Glomerular visceral epithelial cell (primary cell): ENCODE results near the gene FAM174C.

Experiments
- DNase-seq: peaks from one replicate; pipeline ENCODE4 v3.0.0-alpha.2; 2016; ENCODE audit errors: extremely low spot score

FAM174C gene

DNA sequence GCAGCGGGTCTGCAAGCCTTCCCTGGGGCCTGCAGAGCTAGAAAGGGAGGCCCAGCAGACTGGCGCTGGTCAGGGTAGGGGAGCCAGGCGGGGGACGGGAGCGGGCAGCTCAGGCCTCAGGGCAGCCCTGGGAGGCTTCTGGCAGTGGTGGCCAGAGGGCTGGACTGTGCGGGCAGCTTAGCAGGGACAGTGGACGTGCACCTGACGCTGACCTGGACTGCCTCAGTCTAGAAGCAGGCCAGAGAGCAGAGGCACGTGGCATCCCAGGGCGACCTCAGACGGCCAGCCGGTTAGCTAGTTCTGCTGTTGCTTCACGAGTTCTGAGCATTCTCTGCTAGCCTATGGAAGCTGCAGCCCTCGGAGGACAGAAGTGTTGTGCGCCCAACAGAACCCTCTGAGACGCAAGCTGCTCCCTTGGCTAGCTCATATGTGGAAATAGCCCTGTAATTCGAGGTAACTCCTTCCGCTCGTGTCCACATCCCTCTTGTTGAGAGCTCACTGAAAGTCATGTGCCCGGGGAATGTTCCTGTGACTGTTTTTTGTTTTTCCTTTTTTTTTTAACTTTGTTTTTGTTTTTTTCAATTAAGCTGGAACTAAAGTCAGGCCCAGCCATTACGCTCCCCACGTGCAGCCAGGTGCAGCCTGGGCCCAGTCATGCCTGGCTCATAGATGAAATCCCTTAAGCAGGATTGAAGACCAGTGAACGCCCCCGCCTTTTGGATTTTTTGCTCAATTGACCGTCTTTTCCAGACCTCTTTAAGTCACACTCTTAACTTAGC, 1.9 kb upstream of the FAM174C start:
- DNase-seq: no peak

DNA sequence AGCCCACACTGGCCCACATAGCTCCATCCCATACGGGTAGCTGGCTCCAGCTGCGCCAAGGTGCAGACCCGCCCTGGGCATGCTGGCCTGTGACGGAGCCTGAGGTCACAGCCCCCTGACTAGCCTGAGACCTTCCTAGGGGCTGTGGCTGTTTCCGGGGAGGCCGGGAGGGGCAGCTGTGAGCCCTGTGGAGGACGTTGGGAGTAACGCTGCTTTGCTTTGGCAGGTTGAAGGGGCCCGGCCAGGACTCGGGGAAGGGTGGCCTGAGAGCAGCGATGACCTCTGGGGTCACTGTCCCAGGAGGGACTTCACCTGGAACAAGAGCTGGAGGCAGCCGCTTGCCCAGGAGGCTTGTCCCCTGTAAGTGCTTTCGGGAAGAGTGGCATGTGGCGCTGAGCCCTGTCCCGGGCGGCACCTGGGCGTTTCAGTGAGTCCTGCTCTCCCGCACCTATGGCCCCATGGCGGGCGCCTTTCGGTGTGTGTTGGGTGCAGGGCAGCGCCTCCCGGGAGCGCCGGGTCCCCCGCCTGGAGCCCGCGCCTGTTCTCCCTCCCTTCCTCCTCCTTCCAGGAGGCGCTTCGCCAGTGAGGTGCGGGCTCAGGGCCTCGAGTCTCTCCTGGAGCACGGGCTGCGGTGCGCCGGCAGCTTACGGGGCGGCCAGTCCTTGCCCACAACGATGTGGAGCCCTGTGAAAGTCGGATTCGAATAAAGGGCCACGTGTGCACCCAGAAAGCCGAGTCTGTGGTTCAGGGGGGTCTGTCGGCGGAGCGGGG, 1.1 kb upstream of the FAM174C start:
- DNase-seq: no peak

DNA sequence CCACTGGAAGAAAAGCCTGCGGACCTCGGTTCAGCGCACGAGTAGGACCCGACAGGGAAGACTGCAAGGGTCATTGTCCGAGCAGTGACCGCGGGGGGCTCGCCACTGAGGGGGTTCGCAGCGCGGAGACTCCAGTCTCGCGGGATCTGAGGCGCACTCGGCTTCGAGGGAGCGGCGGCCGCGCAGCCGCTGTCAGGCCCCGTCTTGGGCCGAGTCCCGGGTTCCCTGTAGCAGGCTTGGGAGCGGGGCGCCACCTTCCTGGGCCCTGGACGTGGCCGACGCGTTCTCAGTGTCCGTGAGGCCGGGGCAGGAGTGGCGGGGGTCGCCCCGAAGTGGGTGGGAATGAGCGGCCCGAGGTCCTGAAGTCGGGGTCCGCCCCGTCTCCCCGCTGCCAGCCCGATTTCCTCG, 474 bp upstream of the FAM174C start:
- no peak for DNase-seq

DNA sequence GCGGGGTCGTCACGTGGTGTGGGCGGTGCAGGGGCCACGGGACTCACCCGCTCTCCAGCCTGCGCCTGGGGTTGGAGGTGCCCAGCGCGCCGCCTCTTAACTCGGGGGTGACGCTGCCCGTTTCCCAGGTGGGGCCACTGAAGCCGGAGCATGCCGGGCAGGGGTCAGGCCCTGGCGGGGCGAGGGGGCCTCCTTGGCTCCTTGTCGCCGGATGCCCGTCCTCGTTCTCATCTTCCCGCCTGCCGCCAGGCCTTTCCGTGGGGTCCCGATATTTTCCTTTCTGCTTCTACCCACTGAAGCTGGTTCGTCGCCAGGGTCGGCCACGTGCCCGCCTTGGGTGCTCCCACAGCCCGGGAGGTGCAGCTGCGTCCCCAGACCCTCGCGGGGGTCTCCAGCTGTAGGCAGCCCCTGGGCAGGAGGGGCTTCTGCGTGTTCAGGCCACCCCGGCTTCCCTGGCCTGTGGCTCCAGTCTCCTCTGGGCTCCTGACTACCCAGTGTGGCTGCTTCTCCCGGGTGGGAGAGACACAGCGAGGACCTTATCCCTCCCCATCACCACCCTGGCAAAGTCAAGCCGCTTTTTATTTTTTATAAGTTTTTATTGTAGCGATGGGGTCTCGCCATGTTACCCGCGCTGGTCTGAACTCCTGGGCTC, 772 bp downstream of the FAM174C start:
- no peak for DNase-seq

DNA sequence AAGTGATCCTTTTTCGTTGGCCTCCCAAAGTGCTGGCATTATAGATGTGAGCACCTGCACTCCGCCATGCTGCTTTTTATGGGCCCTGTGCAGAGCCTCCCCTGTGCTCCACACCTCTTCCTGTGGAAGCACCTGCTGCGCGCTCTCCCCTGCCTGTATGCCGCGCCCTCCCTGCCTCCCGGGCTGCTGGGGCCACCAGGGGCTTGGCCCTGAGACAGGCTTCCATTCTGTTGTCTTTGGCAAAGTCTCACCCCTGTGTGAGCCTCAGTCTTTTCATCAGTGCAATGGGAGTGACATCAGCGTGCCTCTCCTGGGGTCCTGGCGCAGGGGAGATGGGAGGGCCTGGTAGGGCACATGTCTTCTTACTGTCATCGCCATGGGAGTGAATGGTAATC, 1.3 kb downstream of the FAM174C start:
- DNase-seq: no peak

DNA sequence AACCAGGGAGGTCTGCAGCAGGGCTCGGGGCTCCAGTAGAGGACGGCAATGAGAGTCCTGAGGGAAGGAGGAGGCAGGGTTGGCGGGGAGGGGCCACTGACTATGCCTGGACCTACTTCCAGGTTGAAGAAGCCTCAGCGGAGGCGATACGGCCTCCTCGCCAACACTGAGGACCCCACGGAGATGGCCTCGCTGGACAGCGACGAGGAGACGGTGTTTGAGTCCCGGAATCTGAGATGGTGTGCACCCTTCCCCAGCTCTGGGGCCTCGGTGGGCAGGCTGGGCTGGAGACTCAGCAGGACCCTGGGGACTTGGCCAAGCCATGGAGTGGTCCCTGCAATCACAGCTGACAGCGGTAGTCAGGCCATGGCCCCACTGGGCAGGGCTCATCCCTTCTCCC, 1.7 kb downstream of the FAM174C start:
- no peak for DNase-seq

DNA sequence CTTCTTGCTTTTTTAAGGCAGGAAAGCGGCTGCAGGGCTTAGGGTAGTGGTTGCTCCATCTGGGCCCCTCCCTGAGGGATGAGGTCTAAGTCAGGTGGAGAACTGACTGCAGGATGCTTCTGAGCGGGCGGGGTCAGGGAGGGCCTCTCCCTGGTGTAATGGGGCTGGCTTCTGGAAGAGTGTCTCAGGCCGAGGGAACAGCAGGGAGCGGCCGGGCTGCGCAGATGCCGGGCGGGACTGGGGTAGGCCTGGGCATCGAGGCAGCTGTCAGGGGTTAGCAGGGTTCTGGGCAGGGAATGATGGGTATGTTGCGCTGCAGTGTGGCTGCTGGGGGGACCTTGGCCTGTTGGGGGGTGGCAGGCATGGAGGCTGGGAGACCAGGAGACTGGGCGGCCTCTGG, 2.7 kb downstream of the FAM174C start:
- DNase-seq: no peak

DNA sequence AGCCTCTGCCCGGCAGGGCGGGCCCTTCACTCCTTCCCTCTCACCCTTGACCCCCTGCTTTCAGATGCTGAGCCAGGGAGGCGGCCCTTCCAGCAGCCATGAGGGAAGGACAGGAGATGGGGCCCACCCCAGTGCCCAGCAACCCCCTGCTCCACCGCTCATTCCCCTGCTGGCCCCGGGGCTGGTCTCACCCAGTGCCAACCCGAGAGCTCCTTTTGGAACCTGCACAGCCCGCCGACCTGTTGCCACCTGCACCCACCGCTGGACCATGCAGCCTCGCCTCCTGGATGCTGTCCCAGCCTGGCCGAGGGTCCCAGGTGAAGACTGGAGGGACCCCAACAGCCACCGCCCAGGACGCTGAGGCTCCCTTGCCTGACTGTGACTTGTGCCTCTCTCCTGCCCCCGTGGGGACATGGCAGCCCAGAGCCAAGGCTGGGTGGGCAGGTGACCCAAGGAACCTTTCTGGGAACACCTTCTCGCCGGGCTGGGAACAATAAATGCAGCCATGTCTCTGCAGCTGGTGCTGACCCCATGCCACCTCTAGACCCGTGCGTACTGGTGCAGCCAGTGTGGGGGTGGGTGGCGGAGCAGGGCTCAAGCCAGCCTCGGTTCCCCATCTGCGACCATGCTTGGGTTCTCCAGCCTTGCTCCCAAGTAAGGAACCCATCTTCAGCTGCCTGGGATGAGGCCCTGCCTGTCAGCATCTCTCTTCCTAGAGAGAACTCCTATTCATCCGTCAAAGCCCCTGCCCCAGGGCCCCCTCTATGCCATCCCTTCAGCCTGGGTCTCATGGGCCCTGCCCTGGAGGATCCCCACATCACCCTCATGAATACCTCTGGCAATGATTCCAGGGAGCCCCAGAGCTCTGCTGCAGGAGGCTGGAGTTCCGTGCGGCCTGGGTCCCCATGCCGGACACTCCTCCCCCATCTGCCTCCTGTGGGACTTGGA, 3.7 kb downstream of the FAM174C start:
- DNase-seq: no peak

DNA sequence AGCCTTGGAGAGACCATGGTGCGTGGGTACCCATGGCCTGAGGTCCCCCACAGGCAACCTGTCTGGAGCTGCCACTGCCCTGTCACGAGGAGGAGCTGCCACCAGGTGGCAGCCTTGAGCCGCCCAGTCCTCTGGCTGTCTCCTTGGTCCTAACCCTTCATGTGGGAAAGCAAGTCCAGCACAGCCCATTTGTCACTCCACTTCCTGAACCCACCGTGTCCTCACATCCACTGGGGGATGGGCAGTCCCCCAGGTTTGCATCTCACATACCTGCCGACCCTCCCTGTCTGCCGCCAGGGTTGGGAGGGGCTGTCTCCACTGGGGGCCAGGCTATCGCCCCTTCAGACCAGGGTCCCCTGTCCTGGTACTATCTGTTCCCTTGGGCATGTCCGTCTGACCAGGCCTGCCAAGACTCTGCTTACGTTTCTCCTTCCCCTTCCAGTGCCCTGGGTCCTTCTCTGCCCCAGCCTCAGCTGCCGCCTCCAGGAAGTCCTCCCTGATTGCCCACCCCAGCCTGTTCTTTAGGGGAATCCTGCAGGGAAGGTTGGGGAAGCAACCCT, 4.5 kb downstream of the FAM174C start:
- DNase-seq: peak; percentile 89

DNA sequence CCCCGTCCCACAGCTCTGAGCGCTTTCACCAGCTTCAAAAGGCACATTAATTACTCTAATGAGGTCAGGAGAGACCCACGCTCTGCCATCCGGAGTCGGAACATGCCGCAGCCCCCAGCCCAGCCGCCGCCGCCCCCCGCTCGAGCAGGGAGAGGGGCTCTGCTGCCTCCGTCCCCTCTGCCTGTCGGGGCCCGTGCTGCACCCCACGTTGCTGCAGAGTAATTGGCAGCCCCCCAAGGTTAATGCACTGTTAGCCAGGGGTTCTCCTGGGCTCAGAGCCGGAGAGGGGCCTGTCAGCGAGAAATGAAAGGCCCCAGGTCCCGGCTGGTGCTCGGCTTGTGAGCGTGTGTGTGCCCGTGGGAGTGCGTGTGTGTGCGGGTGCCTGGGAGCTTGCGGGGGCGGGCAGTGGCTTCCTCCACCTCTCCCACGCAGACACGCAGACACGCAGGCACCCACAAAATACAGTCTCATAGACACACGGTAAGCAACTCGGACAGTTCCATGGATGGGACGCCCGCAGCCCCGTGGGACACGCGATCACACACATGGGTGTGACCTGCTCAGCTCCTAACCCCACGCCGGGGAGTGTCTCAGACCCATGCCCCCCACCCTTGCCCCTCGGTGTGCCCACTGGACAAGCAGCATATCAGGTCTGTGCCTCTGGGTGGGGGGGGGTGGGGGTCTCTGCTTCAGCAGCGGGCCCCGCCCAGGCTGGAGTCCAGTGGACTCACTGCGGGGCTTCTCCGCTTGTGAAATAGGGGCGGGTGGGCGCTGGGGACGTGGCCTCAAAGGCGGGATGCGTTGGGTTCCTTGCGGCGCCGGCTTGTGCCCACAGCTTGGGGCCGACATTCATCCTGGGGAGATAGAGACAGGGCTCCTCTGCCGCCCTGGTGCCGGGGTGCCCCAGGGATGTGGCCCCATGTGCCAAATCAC, 5.6 kb downstream of the FAM174C start:
- no peak for DNase-seq

DNA sequence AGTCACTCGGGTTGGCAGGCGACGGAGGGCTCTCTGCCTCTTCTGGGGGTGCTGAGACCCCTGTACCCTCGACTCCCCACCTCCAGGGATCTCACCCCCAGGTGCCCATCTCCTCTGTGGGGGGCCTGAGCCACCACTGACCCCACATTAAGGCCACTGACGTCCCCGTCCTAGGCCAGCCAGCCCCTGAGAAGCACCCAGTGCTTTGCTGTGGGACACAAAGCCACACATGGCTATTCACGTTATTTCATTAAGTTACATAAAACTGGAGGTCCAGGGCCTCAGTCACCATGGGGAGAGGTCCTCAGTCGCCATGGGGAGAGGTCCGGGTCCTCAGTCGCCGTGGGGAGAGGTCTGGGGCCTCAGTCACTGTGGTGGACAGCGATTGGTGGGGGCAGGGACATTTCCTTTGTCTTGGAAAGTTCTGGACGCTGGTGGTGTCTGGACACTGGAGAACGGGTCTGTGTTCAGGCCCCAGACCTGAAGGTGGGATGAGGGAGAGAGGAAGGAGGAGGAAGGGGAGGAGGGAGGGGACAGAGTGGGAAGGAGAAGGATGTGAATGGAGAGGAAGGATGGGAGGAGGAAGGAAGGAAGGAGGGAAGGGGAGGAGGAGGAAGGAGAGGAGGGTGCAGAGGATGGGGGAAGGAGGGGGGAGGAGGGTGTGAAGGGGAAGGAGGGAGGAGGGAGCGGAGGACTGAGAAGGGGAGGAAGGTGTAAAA, 6.4 kb downstream of the FAM174C start:
- no peak for DNase-seq

DNA sequence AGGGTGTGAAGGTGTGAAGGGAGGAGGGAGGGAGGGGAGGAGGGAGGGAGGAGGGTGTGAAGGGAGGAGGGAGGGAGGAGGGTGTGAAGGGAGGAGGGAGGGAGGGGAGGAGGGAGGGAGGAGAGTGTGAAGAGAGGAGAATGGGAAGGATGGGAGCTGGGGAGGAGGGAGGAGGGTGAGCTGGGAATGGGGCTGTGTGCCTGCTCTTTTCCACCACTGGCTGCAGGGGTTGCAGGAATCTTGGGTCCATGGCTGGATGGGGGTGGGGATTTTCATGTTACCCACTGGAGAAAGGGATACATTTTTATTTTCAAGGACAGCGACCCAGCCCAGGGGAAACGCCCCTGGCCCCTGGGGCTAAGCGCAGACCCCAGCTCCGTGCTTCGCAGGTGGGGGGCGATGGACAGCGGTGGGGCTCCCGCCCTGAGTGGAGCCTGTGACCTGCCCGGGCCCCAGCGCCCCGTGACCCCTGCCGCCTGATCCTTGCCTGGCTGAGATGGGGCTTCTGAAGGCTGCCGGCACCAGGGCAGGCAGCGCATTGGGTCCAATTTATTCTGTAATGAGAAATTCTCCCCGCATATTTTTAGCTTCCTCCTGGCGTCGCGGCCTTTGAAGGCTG, 7.4 kb downstream of the FAM174C start:
- DNase-seq: no peak

DNA sequence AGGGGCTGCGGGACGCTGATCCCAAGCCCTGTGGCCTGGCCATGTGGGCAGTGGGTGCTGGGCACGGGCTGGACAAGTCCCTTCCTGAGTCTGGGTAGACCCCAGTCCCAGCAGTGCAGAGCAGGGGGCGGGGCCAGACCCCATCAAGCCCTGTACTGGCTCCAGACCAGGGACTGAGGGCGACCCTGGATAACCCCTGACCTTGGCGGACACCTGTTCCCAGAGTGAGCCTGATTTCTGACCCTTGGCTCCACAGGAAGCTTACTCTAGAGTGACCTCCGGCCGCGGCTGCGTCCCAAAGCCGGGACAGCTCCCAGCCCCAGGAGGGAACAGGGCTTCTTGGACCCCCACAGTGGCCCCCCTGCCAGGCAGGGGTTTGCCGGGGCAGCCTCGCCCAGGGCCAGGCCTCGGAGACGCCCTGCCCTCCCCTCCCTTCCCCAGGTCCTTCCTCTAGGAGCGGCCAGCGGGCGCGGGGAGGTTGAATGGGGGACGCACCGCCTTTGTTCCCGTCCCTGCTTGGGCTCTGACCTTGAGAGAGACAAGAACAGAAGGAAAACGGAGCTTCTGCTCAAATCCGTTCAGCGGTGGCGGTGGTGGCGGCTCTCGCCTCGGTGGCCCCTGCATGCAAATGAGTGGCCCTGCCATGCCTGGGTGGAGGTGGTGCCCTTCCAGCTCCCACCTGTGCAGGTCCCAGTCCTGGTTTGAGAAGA, 8.0 kb downstream of the FAM174C start:
- DNase-seq: no peak

DNA sequence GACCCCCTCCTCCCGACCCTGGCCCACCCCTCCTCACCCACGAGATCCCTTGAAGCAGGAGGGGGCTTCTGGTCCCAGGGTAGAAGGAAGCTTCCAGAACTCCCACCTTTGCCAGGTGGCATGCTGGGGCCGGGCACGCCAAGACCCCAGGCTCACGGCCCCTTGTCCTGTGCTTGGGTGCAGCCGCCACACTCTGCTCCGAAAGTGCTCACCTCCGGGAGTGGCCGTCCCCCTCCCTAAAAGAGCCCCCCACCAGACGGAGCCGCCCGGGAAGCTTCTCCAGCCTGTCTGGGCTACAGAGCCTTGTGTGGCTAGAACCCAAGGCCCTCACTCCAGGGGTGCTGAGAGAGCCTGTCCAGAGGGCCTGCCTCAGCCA, 8.6 kb downstream of the FAM174C start:
- no peak for DNase-seq

DNA sequence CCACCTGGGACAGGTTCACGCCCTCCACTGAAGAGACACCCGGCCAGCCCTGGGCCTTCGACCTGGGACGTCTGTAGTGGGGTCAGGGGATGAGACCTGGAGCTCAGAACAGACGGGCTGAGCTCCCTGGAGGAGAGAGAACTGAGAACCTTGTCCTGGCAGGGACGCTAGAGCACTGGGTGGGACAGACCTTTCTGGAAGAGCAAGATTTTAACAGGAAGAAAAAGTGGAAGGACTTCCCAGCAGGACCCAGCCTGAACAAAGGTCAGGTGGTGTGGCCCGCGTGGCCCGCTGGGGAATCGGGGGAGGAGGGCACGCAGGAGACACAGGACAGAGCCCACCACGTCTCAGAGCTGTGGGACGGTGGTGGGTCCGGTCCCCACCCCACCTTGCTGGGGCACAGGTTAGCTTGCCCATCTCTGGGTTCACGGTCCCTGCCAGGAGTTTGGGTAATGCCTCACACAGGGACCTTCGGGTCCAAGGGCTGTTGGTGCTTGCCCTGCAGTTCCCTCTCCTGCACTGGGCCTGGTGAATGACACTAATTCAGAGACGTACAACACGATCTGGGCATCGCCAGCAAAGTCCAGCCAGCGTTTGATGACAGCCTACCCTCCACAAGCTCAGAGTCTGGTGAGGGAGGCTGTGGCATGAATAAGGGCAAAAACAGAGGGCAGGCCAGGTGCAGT, 9.1 kb downstream of the FAM174C start:
- no peak for DNase-seq

DNA sequence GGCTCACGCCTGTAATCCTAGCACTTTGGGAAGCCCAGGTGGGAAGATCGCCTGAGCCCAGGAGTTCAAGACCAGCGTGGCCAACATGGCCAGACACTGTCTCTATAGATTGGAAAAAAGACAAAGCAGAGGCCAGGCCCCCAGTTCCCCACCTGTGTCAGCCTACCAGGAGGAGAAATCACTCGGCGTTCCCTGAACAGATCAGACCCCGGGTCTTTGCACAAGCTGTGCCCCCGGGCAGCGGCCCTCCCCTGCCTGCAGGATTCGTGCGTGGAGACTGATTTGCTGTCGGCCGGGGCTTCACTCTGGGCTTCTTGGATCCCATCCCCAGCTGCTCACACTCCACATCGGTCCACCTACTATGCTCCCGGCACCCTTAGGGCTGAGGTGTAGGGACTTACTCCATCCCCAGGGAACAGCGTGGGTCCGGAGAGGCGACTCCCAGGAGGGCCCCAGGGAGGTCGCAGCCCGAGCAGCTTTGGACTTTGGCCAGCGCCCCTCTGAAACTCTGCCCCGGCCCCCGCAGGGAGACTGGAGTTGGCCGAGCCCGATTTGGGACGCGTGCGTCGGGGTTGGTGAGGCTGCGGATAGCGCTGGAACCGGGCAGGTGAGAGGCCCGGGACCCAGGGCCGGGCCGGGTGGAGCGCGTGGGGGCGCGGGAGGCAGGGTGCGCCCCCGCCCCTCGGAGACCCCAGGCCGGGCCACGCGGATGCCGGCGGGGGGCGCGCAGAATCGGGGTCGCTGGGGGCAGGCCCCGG, 9.8 kb downstream of the FAM174C start:
- no peak for DNase-seq

DNA sequence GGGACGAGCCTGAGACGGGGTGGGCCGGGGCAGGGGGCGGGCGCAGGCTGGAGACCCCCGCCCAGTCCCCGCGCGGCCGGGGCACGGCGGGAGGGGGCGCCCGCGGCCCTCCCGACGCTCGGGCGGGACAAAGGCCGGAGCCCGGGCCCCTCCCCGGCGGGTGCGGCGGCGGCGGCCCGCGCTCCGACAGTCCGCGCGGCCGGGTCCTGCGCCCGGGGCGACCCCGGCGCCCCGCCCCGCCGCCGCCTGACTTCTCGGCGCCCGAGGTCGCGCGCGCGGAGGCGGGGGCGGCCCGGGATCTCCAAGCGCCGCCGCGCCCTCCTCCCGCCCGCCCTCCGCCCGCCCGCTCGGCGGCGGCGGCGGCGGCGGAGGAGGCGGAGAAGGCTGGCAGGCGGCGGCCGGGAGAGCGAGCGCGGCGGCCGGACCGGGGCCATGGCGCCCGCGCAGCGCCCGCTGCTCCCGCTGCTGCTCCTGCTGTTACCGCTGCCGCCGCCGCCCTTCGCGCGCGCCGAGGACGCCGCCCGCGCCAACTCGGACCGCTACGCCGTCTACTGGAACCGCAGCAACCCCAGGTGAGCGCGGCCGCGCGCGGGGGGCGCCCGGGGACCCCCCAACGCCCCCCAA, 10.5 kb downstream of the FAM174C start, which contains the start of gene EFNA2:
TSS of gene EFNA2 (plus strand) at position 137 of the 624 bp plus-strand sequence. CDS start at position 433, 296 bp downstream.
- no peak for DNase-seq
